ENCODE results near the gene LYRM7.

DNA sequence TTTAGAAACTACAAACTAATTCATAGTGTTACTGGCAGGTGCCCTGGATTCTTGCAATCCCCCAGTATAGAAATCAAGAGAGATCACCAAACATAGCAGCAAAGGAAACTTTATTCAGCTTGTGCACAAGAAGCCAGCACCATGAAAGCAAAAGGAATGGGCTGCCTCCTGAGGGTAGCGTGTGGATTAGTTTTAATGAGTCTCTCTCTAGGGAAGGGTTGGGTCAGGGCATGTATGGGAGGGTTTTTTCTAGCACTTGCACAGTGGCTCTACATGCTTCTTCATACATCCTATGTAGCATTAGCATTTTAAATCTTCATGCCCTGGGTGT is 38.4 kb downstream of the LYRM7 start:
- no peak for TF ChIP-seq EZH2phosphoT487 (IDR thresholded peaks at IDR 0.05; ENCODE audit: borderline replicate concordance, low read length)
- TF ChIP-seq, protein P1, sequence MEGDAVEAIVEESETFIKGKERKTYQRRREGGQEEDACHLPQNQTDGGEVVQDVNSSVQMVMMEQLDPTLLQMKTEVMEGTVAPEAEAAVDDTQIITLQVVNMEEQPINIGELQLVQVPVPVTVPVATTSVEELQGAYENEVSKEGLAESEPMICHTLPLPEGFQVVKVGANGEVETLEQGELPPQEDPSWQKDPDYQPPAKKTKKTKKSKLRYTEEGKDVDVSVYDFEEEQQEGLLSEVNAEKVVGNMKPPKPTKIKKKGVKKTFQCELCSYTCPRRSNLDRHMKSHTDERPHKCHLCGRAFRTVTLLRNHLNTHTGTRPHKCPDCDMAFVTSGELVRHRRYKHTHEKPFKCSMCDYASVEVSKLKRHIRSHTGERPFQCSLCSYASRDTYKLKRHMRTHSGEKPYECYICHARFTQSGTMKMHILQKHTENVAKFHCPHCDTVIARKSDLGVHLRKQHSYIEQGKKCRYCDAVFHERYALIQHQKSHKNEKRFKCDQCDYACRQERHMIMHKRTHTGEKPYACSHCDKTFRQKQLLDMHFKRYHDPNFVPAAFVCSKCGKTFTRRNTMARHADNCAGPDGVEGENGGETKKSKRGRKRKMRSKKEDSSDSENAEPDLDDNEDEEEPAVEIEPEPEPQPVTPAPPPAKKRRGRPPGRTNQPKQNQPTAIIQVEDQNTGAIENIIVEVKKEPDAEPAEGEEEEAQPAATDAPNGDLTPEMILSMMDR (conservative IDR thresholded peaks at IDR 0.05; ENCODE audit: low read depth, low read length) = no peak

All from PC-3 (cell line).